Left forelimb (tissue), 1 donor: Measurements from ENCODE around the gene SPOCK3.
"Not testable (repeated sequence)": the region's sequence is repeated elsewhere in the genome, so short reads cannot be mapped to it uniquely, and the experiment has no call there.

Experiments used
- DNase-seq: peaks from one replicate; pipeline ENCODE4 v3.0.0-alpha.2; 2018; ENCODE audit warnings: low spot score

SPOCK3 gene

GRCh38 chr4:167035390-167035789 is 198.9 kb downstream of the SPOCK3 start:
- no peak for DNase-seq

DNA sequence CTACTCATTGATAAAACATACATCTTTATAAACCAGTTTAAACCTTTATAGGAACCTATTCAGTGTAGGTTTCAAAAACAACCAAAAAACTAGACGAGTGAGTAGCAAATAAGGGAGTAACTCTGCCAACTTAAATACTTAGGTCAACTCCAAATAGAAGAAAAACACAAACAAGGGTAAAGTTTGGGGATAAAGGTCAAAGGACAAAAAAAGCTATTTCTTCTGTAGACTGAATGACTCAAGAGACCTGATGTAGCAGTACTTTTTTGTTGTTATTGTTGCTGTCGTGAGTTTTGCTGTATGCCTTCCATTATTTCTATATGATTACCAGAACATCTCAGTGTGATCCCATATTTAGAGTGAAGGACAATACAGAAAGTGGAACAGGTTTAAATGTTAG is 199.3 kb downstream of the SPOCK3 start:
- DNase-seq = no peak

DNA sequence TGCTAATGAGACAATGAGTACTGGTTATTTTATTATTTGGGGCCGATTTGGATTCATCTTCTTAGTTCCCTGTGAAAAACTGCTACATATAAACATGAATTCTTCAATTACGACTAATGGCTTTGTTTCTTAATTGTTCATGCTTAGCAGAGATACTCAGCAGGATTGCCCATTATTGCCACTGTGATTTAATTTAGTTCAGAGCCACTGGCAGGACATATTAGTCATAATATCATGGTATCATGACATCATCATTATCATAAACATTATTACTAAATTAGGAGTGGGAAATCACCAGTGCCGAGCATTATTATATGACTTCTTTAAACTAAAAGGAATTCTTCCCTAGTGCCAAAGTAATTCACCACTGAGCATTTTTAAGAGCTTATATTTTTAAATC is 201.4 kb downstream of the SPOCK3 start:
- DNase-seq = no peak

GRCh38 chr4:167031534-167032156 is 202.6 kb downstream of the SPOCK3 start:
- no peak for DNase-seq

GRCh38 chr4:167028976-167029375 is 205.3 kb downstream of the SPOCK3 start:
- no peak for DNase-seq

- no peak for DNase-seq
Observed at GRCh38 chr4:167025670-167026069, 208.6 kb downstream of the SPOCK3 start.

DNA sequence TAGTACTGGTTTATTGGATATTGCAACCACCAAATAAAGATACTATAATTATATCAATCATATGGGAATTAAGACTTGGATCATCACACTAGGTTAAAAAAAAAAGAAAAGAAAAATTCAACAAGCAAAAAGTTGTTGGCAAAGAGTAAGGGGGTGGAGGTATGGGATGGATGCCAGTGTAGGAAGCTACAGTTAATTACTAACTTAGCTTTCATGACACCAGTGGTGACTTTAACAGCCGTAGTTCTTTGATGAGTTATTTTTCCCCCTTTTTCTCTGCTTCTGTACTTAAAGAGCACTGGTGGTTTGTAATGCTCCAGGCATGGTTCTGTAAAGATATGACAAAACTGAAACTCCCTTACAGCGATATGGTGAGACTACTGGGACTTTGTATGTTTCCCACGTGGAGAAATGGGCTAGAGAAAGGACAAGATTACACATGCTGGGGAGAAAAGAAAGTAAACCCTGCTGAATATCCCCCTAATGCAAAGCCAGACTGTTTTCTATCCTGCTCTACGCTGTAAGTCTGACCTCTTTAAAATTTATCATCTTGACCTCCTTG is 210.8 kb downstream of the SPOCK3 start:
- DNase-seq = no peak

DNA sequence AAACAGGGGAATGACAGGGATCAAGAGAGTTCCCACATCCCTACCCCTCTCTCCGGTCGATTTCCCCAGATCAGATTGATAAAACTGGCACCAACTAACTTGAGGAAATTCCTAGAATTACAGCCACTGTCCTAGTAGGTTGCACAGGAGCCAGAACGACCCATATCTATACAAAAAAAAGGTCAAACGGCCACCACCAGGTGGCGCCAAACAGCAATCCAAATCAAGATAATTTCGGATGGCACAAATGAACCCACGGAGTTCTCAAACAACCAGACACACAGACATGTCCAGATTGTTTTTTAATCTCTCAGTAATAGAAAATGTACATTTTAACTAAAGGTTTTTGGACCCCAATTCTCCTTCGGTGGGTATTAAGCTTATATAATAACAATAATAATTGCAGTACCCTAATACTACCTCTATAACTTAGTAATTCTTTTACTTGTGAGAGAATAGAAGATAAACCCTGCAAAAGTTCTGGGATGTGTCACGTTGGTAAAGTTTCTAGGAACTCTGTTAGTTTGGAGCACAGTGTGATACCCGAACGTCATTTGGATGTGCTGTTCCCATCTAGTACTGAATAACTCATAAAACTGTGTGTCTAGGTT is 212.6 kb downstream of the SPOCK3 start:
- DNase-seq = peak; percentile 72

- no peak for DNase-seq
Observed at GRCh38 chr4:167020410-167020809, 213.9 kb downstream of the SPOCK3 start.

DNA sequence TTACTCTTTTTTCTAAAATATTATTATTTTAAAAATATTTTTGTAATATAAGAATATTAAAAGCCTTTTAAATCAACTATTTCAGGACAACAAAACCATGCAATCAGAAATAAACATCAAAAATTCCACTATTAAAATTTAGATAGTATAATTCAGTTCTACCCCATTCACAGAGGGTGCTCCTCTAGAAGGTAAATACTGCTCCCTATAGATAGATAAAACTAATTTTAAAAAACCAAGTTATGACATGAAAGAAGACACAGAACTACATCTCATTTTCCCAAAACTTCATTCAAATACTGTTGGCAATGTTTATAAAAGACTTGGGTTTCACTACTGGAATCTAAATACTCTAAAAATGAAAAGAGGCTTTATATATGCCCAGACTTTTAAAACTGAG is 219.3 kb downstream of the SPOCK3 start:
- no peak for DNase-seq

DNA sequence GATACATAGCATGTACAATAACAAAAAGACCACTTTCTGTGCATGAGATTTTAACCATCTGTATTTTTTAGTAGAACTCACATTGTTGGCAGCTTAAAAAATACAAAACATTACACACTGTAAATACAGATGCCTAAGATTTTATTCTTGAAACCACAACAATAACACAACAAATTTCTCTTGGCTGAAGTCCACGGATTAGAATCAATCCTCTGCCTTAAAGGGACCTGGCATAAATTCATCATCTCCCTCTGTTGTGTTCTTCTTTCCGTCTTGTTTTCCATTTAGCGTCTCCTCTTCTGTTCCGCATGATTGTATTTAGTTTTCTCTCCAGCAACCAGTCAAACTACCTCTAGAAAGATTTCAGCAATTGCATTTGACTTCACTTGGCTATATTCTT is 231.0 kb downstream of the SPOCK3 start:
- DNase-seq = no peak

- DNase-seq = no peak
Observed at GRCh38 chr4:167000141-167000852, 234.0 kb downstream of the SPOCK3 start.

GRCh38 chr4:166996216-166996615 is 238.1 kb downstream of the SPOCK3 start:
- DNase-seq = no peak

DNA sequence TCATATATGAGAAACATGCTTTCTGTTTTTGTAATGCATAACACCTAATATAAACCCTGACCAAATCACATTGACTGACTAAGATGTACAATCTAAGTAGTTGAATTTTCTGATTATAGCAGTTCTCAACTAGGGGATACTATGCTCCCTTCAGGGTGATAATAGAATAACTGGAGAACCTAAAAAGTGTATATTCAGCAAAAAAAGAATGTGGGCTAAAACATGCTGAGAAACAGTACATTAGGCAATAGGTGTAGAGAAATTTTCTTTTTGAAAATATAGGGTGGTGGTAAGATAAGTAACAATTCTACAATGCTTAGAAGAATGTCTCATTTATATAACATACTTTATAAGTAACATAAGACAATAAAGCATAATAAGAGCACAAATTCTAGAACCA is 239.6 kb downstream of the SPOCK3 start:
- no peak for DNase-seq

DNA sequence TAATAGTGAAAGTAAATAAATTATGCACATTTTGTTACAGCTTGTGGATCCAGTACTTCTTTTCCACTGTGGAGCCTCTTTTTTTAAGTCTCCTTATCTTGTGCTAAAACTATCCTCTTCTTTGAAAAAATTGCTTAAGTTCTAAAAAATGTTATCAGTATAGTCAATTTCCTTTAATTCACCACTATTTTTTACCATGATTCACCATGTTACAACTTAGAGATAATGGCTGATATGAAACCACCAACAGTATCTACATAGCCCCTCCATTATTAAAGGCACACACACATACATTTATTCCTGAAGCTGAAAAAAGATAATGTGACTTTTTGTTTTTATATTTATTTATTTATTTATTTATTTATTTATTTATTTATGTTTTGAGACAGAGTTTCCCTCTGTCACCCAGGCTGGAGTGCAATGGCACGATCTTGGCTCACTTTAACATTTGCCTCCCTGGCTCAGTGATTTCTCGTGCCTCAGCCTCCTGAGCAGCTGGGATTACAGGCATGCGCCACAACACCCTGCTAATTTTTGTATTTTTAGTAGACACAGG is 243.2 kb downstream of the SPOCK3 start:
- no peak for DNase-seq

GRCh38 chr4:166989886-166990285 is 244.4 kb downstream of the SPOCK3 start:
- no peak for DNase-seq

GRCh38 chr4:166987026-166987425 is 247.3 kb downstream of the SPOCK3 start:
- no peak for DNase-seq

- DNase-seq = no peak
Observed at GRCh38 chr4:166981847-166982246, 252.4 kb downstream of the SPOCK3 start.

GRCh38 chr4:166980419-166980818 is 253.9 kb downstream of the SPOCK3 start:
- DNase-seq = no peak

- DNase-seq = no peak
Observed at GRCh38 chr4:166977596-166977995, 256.7 kb downstream of the SPOCK3 start.

DNA sequence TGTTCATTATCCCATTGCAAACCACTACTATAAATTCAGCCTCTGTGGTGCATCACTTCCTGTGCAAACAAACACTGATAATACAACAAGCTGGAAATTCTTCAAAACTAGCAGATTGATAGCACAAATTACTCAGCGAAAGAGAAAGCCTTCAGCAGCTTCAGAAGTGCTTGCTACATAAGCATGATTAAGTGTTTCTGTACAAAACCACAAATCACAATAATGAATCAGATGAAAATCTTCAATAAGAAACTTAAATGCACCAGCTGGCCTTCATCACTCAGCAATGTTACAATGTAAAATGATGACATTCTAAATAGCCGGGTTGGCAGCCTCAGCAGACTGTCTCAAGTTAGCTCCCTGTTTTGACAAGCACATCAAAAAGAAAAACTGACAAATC is 262.2 kb downstream of the SPOCK3 start:
- DNase-seq = no peak

DNA sequence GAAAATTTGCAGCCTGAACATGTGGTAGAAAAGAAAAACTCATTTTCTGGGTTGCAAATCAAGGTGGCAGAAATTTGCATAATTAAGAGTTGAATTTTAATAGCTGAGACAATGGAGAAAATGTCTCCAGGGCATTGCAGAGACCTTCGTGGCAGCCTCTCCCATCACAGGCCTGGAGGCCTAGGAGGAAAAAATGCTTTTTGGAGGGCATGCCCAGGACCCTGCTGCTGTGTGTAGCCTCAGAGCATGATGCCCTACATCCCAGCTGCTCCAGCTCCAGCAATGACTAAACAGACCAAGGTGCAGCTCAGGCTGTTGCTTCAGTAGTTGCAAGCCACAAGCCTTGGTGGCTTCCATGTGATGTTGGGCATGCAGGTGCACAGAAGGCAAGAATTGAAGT is 266.1 kb downstream of the SPOCK3 start:
- DNase-seq = not testable (repeated sequence)

DNA sequence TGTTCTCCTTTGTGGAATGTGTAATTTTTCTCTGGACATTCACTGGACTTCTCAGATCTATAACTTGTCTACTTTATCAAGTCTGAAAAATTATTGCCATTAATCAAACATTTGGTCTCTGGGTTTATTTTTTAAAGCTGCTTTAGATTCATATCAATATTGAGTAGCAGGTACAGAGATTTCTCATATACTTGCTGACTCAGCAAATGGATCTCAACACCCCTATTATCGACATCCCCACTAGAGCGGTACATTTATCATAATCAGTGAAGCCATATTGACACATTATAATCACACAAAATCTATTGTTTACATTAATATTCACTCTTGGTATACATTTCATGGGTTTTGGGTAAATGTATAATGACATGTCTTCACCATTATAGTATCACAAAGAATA is 268.7 kb downstream of the SPOCK3 start:
- no peak for DNase-seq
